PC-3 (cell line): Measurements from ENCODE around the gene QRSL1.

Source experiments
- EZH2 ChIP-seq: fragments of 300-600 bp; sonication (generic); IDR thresholded peaks from one replicate; pipeline ENCODE4 v1.6.1; 2017; ENCODE audit warnings: antibody characterized with exemption, mild to moderate bottlenecking, low read length; ENCODE audit not compliant: unreplicated experiment
- TF ChIP-seq, protein P1 (sequence below): fragments of 300-600 bp; sonication (generic); conservative IDR thresholded peaks from 2 replicates; pipeline ENCODE4 v1.5.1; 2017; ENCODE audit warnings: antibody characterized with exemption, low read depth, mild to moderate bottlenecking, low read length

DNA sequence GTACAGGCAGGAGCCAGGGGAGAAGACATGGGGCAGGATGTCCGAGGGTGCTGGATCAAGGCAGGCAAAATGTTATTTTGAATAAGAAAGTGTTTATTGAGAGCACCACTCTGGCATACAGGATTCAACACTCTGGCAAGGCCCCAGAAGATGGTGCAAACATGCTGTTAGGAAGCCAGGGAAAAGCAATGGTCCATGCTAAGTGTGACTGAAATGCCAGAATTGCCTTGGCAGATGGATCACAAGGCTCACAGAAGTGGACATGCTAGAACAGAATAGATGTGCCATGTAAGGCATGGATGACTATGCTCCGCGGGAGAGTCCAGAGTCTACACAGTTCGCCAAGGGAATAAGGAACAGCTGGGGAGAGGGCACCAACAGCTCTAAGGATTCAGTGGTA, 54.6 kb downstream of the QRSL1 start:
- TF ChIP-seq, protein P1, sequence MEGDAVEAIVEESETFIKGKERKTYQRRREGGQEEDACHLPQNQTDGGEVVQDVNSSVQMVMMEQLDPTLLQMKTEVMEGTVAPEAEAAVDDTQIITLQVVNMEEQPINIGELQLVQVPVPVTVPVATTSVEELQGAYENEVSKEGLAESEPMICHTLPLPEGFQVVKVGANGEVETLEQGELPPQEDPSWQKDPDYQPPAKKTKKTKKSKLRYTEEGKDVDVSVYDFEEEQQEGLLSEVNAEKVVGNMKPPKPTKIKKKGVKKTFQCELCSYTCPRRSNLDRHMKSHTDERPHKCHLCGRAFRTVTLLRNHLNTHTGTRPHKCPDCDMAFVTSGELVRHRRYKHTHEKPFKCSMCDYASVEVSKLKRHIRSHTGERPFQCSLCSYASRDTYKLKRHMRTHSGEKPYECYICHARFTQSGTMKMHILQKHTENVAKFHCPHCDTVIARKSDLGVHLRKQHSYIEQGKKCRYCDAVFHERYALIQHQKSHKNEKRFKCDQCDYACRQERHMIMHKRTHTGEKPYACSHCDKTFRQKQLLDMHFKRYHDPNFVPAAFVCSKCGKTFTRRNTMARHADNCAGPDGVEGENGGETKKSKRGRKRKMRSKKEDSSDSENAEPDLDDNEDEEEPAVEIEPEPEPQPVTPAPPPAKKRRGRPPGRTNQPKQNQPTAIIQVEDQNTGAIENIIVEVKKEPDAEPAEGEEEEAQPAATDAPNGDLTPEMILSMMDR: no peak
- TF ChIP-seq EZH2: no peak
